CD14-positive monocyte (primary cell): ENCODE data around the gene TTLL8. TPM values are rescaled to one million over a fixed set of nuclear protein-coding genes. Genes with fewer than 3 reads are reported as not detected.

Experiments
- DNase-seq, 3 donors: peaks; one replicate each; pipeline ENCODE4 v3.0.0-alpha.2; 2011 to 2022
- H2AFZ ChIP-seq: 2 replicates; pipeline ENCODE4 v1.6.0; 2012; ENCODE audit warnings: mild to moderate bottlenecking, low read depth, low read length, inconsistent platforms; ENCODE audit not compliant: insufficient read depth, poor library complexity, severe bottlenecking
- H3K27ac ChIP-seq, 2 donors: 1 replicate in 1 of 2; 2 replicates in 1 of 2; pipeline ENCODE4 v1.5.1; 2012 to 2013; ENCODE audit warnings: low read length in 2 of 2, control low read depth in 1 of 2, inconsistent platforms in 1 of 2, low read depth in 1 of 2, mild to moderate bottlenecking in 1 of 2
- H3K27me3 ChIP-seq, 2 donors: one replicate each; pipeline versions ENCODE4 v1.6.0 to v1.6.1; 2011 to 2013; ENCODE audit warnings: low read length in 2 of 2; ENCODE audit not compliant: control insufficient read depth in 2 of 2, insufficient read depth in 2 of 2
- H3K36me3 ChIP-seq, 2 donors: replicated peaks in 1 of 2; 1 replicate in 1 of 2; 2 replicates in 1 of 2; pipeline versions ENCODE4 v1.5.1 to v1.6.1; 2012 to 2013; ENCODE audit warnings: low read length in 2 of 2, control low read depth in 1 of 2, inconsistent platforms in 1 of 2, mild to moderate bottlenecking in 1 of 2; ENCODE audit not compliant: insufficient read depth in 2 of 2, control insufficient read depth in 1 of 2
- H3K4me1 ChIP-seq, 2 donors: 1 replicate in 1 of 2; 2 replicates in 1 of 2; pipeline versions ENCODE4 v1.5.1 to v1.6.1; 2012 to 2013; ENCODE audit warnings: low read length in 2 of 2, control low read depth in 1 of 2, inconsistent platforms in 1 of 2, mild to moderate bottlenecking in 1 of 2, moderate library complexity in 1 of 2; ENCODE audit not compliant: insufficient read depth in 2 of 2, control insufficient read depth in 1 of 2
- H3K4me2 ChIP-seq: replicated peaks from 2 replicates; pipeline ENCODE3; 2012; ENCODE audit warnings: low read length, moderate library complexity, mild to moderate bottlenecking; ENCODE audit not compliant: poor library complexity, severe bottlenecking; ENCODE audit errors: extremely low read depth
- H3K4me3 ChIP-seq, 3 experiments: fragments of 200-600 bp in 1 of 3; sonication (generic) in 1 of 3; replicated peaks in 1 of 3; 1 replicate in 2 of 3; 2 replicates in 1 of 3; pipeline ENCODE4 v1.5.1; 2011 to 2013; ENCODE audit warnings: low read length in 3 of 3, mild to moderate bottlenecking in 3 of 3, control low read depth in 2 of 3, low read depth in 2 of 3, inconsistent platforms in 1 of 3, moderate library complexity in 1 of 3
- H3K79me2 ChIP-seq: 2 replicates; pipeline ENCODE4 v1.6.0; 2012; ENCODE audit warnings: mild to moderate bottlenecking, control low read depth, inconsistent platforms, low read length, moderate library complexity; ENCODE audit not compliant: insufficient read depth
- H3K9ac ChIP-seq: 2 replicates; pipeline ENCODE4 v1.6.0; 2017; ENCODE audit warnings: low read length, mild to moderate bottlenecking; ENCODE audit not compliant: insufficient read depth, poor library complexity, severe bottlenecking
- H3K9me3 ChIP-seq, 2 donors: replicated peaks in 1 of 2; 1 replicate in 1 of 2; 2 replicates in 1 of 2; pipeline versions ENCODE4 v1.5.1 to v1.6.1; 2012 to 2013; ENCODE audit warnings: low read length in 2 of 2, control low read depth in 1 of 2; ENCODE audit not compliant: control insufficient read depth in 1 of 2, insufficient read depth in 1 of 2
- H4K20me1 ChIP-seq: 2 replicates; pipeline ENCODE4 v1.6.0; 2012; ENCODE audit warnings: mild to moderate bottlenecking, low read length, control low read depth, moderate library complexity; ENCODE audit not compliant: insufficient read depth
- H3K27ac Mint-ChIP-seq, 7 donors: one replicate each; pipeline ENCODE4 v1.8.0; 2020; ENCODE audit warnings: mild to moderate bottlenecking in 7 of 7, mixed read lengths in 7 of 7, moderate library complexity in 6 of 7, inconsistent platforms in 2 of 7
- H3K27me3 Mint-ChIP-seq, 3 donors: one replicate each; pipeline ENCODE4 v1.8.0; 2021 to 2022; ENCODE audit warnings: low read depth in 3 of 3, mild to moderate bottlenecking in 3 of 3, mixed read lengths in 3 of 3, moderate library complexity in 3 of 3, inconsistent platforms in 1 of 3
- H3K36me3 Mint-ChIP-seq, 2 donors: one replicate each; pipeline ENCODE4 v1.8.0; 2020; ENCODE audit warnings: mixed read lengths in 2 of 2, inconsistent platforms in 1 of 2, mild to moderate bottlenecking in 1 of 2
- H3K4me1 Mint-ChIP-seq: one replicate; pipeline ENCODE4 v1.8.0; 2020; ENCODE audit warnings: mild to moderate bottlenecking, mixed read lengths
- H3K4me3 Mint-ChIP-seq, 2 donors: one replicate each; pipeline ENCODE4 v1.8.0; 2020; ENCODE audit warnings: mild to moderate bottlenecking in 2 of 2, mixed read lengths in 2 of 2, moderate library complexity in 1 of 2
- H3K9me3 Mint-ChIP-seq, 7 donors: one replicate each; pipeline ENCODE4 v1.8.0; 2020 to 2022; ENCODE audit warnings: mixed read lengths in 7 of 7, mild to moderate bottlenecking in 6 of 7, moderate library complexity in 6 of 7, inconsistent platforms in 2 of 7
- CTCF ChIP-seq: fragments of 200-600 bp; IDR thresholded peaks from one replicate; pipeline ENCODE4 v1.8.0; 2022; ENCODE audit warnings: antibody characterized with exemption, mild to moderate bottlenecking
- WGBS: methylation state at CpG from one replicate; pipeline ENCODE4 v1.1.5; 2013; ENCODE audit warnings: missing lambda C conversion rate; ENCODE audit not compliant: insufficient coverage; 5-methylcytosine and 5-hydroxymethylcytosine counted together
- intact Hi-C, 2 donors: fragments of 100-400 bp; cut with micrococcal nuclease; formaldehyde crosslinking; loops; one replicate each; pipeline versions ENCODE4 v1.15.0 to v1.15.1; 2023
- polyA plus RNA-seq, 3 donors: library from polyadenylated mRNA; depleted of rRNA in 1 of 3; unstranded in 2 of 3; stranded (reverse) in 1 of 3; fragments of 300-500 nt in 2 of 3; fragments of >200 nt in 1 of 3; fragmentation: Illumina TruSeq in 2 of 3; gene quantifications; 1 replicate in 2 of 3; 2 replicates in 1 of 3; pipeline ENCODE4 v1.2.3, GENCODE V29; 2012 to 2021

The TTLL8 gene
- polyA plus RNA-seq, 3 donors = not detected

GRCh38 chr22:50068096-50068495 lies 10.0 kb upstream of the TTLL8 start:
- Histone ChIP-seq H2AFZ (no peak overlapping the region), H3K9ac (no peak overlapping the region), H3K4me1 (no peaks in the 10 kb centered on the region), H3K36me3 (no peaks in the 10 kb centered on the region), H3K9me3 (no peaks in the 10 kb centered on the region), H3K27me3 (no peaks in the 10 kb centered on the region), H3K79me2 (no peaks in the 10 kb centered on the region), H4K20me1 (no peaks in the 10 kb centered on the region), H3K4me3 (no peak overlapping the region), H3K27ac (no peak overlapping the region), H3K4me2 (no peak overlapping the region)
- Mint-ChIP-seq H3K27ac (no peak overlapping the region), H3K4me3 (no peak overlapping the region), H3K36me3 (peaks cover 2 to 18% of the 10 kb centered on the region in 2 donors), H3K9me3 (no peaks in the 10 kb centered on the region), H3K4me1 (no peaks in the 10 kb centered on the region), H3K27me3 (peaks cover 0 to 1% (median 0%) of the 10 kb centered on the region in 3 donors)
- DNase-seq = no peak
- TF ChIP-seq CTCF = no peak
- 96% methylated on average over 8 of the region's 11 CpGs for WGBS
- intact Hi-C loops = no loop called here

- Histone ChIP-seq H3K79me2 (no peaks in the 10 kb centered on the region), H3K4me1 (no peaks in the 10 kb centered on the region), H4K20me1 (no peaks in the 10 kb centered on the region), H3K9me3 (no peaks in the 10 kb centered on the region), H3K27me3 (no peaks in the 10 kb centered on the region), H3K36me3 (no peaks in the 10 kb centered on the region), H3K4me2 (no peak overlapping the region), H3K4me3 (no peak overlapping the region), H3K27ac (no peak overlapping the region), H3K9ac (no peak overlapping the region), H2AFZ (no peak overlapping the region)
- DNase-seq = no peak
- H3K36me3 Mint-ChIP-seq = peaks cover 4 to 18% of the 10 kb centered on the region in 2 donors
- peaks cover 0 to 2% (median 1%) of the 10 kb centered on the region in 3 donors for H3K27me3 Mint-ChIP-seq
- WGBS = 100% methylated on average over 2 of the region's 8 CpGs
- intact Hi-C loops = no loop called here
- no peak overlapping the region for H3K27ac Mint-ChIP-seq
- H3K4me3 Mint-ChIP-seq = no peak overlapping the region
- H3K4me1 Mint-ChIP-seq = no peaks in the 10 kb centered on the region
- no peak for TF ChIP-seq CTCF
- peaks cover 0 to under 1% (median 0%) of the 10 kb centered on the region in 7 donors for H3K9me3 Mint-ChIP-seq
These were observed 9.1 kb upstream of the TTLL8 start for GRCh38 chr22:50067244-50067643.
